ENCODE data around the gene SRSF1.

DNA sequence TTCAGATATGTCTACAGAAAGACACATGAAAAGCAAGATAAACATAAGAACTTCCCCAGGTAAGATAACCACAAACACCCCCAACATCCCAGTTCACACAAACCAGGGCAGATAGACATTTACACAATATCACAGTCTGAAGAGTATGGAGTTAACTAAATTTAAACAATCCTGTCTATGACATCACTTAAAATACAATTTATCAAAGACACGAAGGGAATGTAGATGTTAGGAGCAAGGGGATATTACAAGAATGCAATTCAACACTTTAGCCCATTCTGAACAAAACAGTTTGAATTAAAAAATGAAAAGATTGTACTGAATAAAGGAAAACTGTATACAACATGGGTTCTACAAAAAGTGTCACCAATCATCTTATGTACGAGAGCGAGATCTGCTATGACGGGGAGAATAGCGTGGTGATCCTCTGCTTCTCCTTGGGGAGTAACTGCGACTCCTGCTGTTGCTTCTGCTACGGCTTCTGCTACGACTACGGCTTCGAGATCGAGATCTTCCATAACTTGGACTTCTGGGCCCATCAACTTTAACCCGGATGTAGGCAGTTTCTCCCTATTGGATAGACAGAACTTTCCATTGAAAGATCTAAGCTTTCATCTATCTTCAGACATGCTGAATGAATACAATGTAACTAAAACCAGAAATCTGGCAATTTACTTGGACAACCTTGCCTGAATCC, 1.9 kb downstream of the SRSF1 start:
- no peak for TF ChIP-seq TARDBP (IDR thresholded peaks at IDR 0.05)
- TF ChIP-seq, protein P1, sequence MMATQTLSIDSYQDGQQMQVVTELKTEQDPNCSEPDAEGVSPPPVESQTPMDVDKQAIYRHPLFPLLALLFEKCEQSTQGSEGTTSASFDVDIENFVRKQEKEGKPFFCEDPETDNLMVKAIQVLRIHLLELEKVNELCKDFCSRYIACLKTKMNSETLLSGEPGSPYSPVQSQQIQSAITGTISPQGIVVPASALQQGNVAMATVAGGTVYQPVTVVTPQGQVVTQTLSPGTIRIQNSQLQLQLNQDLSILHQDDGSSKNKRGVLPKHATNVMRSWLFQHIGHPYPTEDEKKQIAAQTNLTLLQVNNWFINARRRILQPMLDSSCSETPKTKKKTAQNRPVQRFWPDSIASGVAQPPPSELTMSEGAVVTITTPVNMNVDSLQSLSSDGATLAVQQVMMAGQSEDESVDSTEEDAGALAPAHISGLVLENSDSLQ (IDR thresholded peaks at IDR 0.05): no peak
- no peak for TF ChIP-seq ELF4 (IDR thresholded peaks at IDR 0.05)
- TF ChIP-seq SP1 (IDR thresholded peaks at IDR 0.05): no peak
- no peak for TF ChIP-seq FOXM1 (IDR thresholded peaks at IDR 0.05; ENCODE audit: borderline replicate concordance)
- no peak for TF ChIP-seq BHLHE40 (IDR thresholded peaks at IDR 0.05; ENCODE audit: borderline replicate concordance)
- no peak for TF ChIP-seq ZNF384 (IDR thresholded peaks at IDR 0.05)
- TF ChIP-seq SUZ12 (IDR thresholded peaks at IDR 0.05): no peak
- TF ChIP-seq FOXK2 (IDR thresholded peaks at IDR 0.05): no peak
- TF ChIP-seq FOXA1 (IDR thresholded peaks at IDR 0.05): no peak
- TF ChIP-seq NFRKB (IDR thresholded peaks at IDR 0.05): no peak
- no peak for TF ChIP-seq LEF1 (IDR thresholded peaks at IDR 0.05; ENCODE audit: borderline replicate concordance)

Data from HEK293T (cell line).